ENCODE measurements around the gene NRBF2. TPM values are rescaled to one million over a fixed set of nuclear protein-coding genes. Genes with fewer than 3 reads are reported as not detected.
A peak's percentile ranks its signal among the peaks of the same experiment; 100 is the strongest.

NRBF2 gene
- total RNA-seq, 4 donors from 2014 or later, result 10.2 to 29.2 (median 13.3) TPM

GRCh38 chr10:63137306-63137705 lies 4.2 kb downstream of the NRBF2 start:
- H3K9me3 ChIP-seq, result no peaks in the 10 kb centered on the region
- in situ Hi-C loops (cut with MboI; ENCODE audit: low sequenced_read_pairs in 4 of 4), result loop anchor here in 1 of 4 donors (25.0 kb wide), 1 partner anchor 325 kb away; the partner anchor contains the start of genes ADO and EGR2
- H3K4me3 ChIP-seq, result no peak overlapping the region
- H3K27ac ChIP-seq, result peak overlapping the region; percentile 16 to 96 (median 60)
- no peaks in the 10 kb centered on the region for H3K27me3 ChIP-seq
- no peaks in the 10 kb centered on the region for H3K36me3 ChIP-seq
- ATAC-seq (no peak), DNase-seq (no peak)
- intact Hi-C loops (cut with DNase I; ENCODE audit: low total_unique reads), result loop anchor here (10.0 kb wide), 1 partner anchor 1973 kb away; no protein-coding TSS in a partner anchor
- no peak for TF ChIP-seq CTCF (IDR thresholded peaks at IDR 0.05 in 4 of 5, conservative IDR thresholded peaks at IDR 0.05 in 1 of 5)
- TF ChIP-seq POLR2A (IDR thresholded peaks at IDR 0.05), result no peak
- H3K4me1 ChIP-seq, result peaks cover 36 to 44% of the 10 kb centered on the region in 2 donors

DNA sequence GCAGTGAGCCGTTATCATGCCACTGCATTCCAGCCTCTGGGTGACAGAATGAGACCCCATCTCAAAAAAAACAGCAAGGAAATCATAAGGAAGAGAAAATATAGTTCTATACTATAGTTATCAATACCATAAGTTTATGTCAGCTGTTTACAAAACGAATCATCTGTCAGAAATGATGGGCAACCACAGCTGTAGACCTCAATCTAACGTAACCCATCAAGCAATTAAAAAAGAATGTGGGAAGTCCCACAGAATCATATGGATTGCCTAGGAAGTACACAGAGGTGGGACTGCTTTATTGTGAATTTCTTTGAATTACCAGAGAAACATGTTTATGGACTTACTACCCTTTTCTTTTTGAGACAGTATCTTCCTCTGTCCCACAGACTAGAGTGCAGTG lies 6.9 kb downstream of the NRBF2 start:
- peaks cover 33 to 51% of the 10 kb centered on the region in 2 donors for H3K4me1 ChIP-seq
- DNase-seq, result no peak
- H3K27ac ChIP-seq, result no peak overlapping the region
- intact Hi-C loops (cut with DNase I; ENCODE audit: low total_unique reads), result no loop called here
- in situ Hi-C loops (cut with MboI; ENCODE audit: low sequenced_read_pairs in 4 of 4), result loop anchor here in 1 of 4 donors (25.0 kb wide), 1 partner anchor 328 kb away; the partner anchor contains the start of genes ADO and EGR2
- TF ChIP-seq POLR2A (IDR thresholded peaks at IDR 0.05), result no peak
- ATAC-seq, result no peak
- no peak overlapping the region for H3K4me3 ChIP-seq
- H3K27me3 ChIP-seq, result no peaks in the 10 kb centered on the region
- no peaks in the 10 kb centered on the region for H3K9me3 ChIP-seq
- H3K36me3 ChIP-seq, result no peaks in the 10 kb centered on the region

DNA sequence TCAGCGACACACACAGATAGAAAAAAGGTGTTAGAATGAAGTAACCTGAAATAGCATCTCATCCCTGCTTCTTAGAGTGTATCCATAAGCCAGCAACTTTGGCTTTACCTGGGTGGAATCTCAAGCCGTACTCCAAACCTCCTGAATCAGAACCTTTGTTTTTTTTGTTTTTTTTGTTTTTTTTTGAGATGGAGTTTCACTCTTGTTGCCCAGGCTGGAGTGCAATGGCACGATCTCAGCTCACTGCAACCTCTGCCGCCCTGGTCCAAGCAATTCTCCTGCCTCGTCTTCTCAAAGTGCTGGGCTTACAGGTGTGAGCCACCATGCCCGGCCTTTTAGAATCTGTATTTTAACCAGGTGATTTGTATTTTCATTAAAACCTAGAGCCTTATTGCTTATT lies 9.0 kb downstream of the NRBF2 start:
- no peak overlapping the region for H3K4me3 ChIP-seq
- DNase-seq (no peak), ATAC-seq (no peak)
- H3K4me1 ChIP-seq, result peaks cover 29 to 41% of the 10 kb centered on the region in 2 donors
- in situ Hi-C loops (cut with MboI; ENCODE audit: low sequenced_read_pairs in 4 of 4) (loop anchor here in 1 of 4 donors (25.0 kb wide), 1 partner anchor 330 kb away; the partner anchor contains the start of genes ADO and EGR2), intact Hi-C loops (cut with DNase I; ENCODE audit: low total_unique reads) (no loop called here)
- no peaks in the 10 kb centered on the region for H3K27me3 ChIP-seq
- H3K9me3 ChIP-seq, result no peaks in the 10 kb centered on the region
- no peak overlapping the region for H3K27ac ChIP-seq
- H3K36me3 ChIP-seq, result peaks cover 0 to 8% of the 10 kb centered on the region in 2 donors
- TF ChIP-seq POLR2A (IDR thresholded peaks at IDR 0.05) (no peak), CTCF (IDR thresholded peaks at IDR 0.05 in 4 of 5, conservative IDR thresholded peaks at IDR 0.05 in 1 of 5) (no peak)

DNA sequence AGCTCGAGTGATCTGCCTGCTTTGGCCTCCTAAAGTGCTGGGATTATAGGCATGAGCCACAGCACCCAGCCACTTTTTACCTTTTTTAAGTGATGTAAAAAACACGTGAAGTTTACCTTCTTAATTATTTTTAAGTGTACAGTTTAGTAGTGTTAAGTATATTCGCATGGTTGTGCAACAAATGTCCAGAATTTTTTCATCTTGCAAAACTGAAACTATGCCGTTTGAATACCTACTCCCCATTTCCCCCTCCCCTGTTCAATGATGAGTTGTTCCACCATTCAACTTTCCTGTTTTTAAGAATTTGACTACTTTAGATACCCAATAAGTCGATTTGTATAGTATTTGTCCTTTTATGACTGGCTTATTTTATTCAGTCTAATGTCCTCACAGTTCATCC lies 10.9 kb downstream of the NRBF2 start:
- intact Hi-C loops (cut with DNase I; ENCODE audit: low total_unique reads), result no loop called here
- Histone ChIP-seq H3K4me3 (no peak overlapping the region), H3K36me3 (peaks cover 0 to 11% of the 10 kb centered on the region in 2 donors), H3K9me3 (no peaks in the 10 kb centered on the region), H3K27me3 (no peaks in the 10 kb centered on the region), H3K4me1 (peaks cover 24 to 31% of the 10 kb centered on the region in 2 donors), H3K27ac (no peak overlapping the region)
- in situ Hi-C loops (cut with MboI; ENCODE audit: low sequenced_read_pairs in 4 of 4), result loop anchor here in 1 of 4 donors (25.0 kb wide), 1 partner anchor 332 kb away; the partner anchor contains the start of genes ADO and EGR2
- no peak for ATAC-seq
- TF ChIP-seq CTCF (IDR thresholded peaks at IDR 0.05 in 4 of 5, conservative IDR thresholded peaks at IDR 0.05 in 1 of 5) (no peak), POLR2A (IDR thresholded peaks at IDR 0.05) (no peak)
- no peak for DNase-seq

GRCh38 chr10:63145782-63146181 lies 12.7 kb downstream of the NRBF2 start:
- no peak for TF ChIP-seq CTCF (IDR thresholded peaks at IDR 0.05 in 4 of 5, conservative IDR thresholded peaks at IDR 0.05 in 1 of 5)

More at GRCh38 chr10:63145782-63146181, 12.7 kb downstream of the NRBF2 start:
- no peaks in the 10 kb centered on the region for H3K9me3 ChIP-seq
- peaks cover 24 to 31% of the 10 kb centered on the region in 2 donors for H3K4me1 ChIP-seq
- ATAC-seq, result no peak
- peaks cover 0 to 16% of the 10 kb centered on the region in 2 donors for H3K36me3 ChIP-seq
- no peak overlapping the region for H3K4me3 ChIP-seq
- H3K27me3 ChIP-seq, result no peaks in the 10 kb centered on the region
- no peak overlapping the region for H3K27ac ChIP-seq
- in situ Hi-C loops (cut with MboI; ENCODE audit: low sequenced_read_pairs in 4 of 4) (loop anchor here in 1 of 4 donors (25.0 kb wide), 1 partner anchor 333 kb away; the partner anchor contains the start of genes ADO and EGR2), intact Hi-C loops (cut with DNase I; ENCODE audit: low total_unique reads) (no loop called here)
- no peak for DNase-seq
